NK-92 (cell line): ENCODE results near the gene GFY.

Experiments used
- DNase-seq: peaks from one replicate; lab custom pipeline; 2025; ENCODE audit not compliant: unreplicated experiment; lab: John Stamatoyannopoulos, UW

Gene GFY

GRCh38 chr19:49408816-49409440 is 16.3 kb upstream of the GFY start:
- DNase-seq = no peak

- no peak for DNase-seq
Measured at GRCh38 chr19:49409441-49410029, 15.7 kb upstream of the GFY start.

- DNase-seq = no peak
Measured at GRCh38 chr19:49411681-49412326, 13.4 kb upstream of the GFY start.

- DNase-seq = no peak
Measured at GRCh38 chr19:49413348-49413747, 11.8 kb upstream of the GFY start.

GRCh38 chr19:49414256-49414655 is 10.9 kb upstream of the GFY start:
- no peak for DNase-seq

GRCh38 chr19:49415102-49415809 is 9.9 kb upstream of the GFY start:
- DNase-seq = no peak

GRCh38 chr19:49415810-49416200 is 9.4 kb upstream of the GFY start:
- DNase-seq = no peak

GRCh38 chr19:49417088-49417487 is 8.1 kb upstream of the GFY start:
- no peak for DNase-seq

GRCh38 chr19:49418511-49418910 is 6.7 kb upstream of the GFY start:
- DNase-seq = no peak

GRCh38 chr19:49419173-49419572 is 6.0 kb upstream of the GFY start:
- no peak for DNase-seq

GRCh38 chr19:49420227-49420626 is 5.0 kb upstream of the GFY start:
- DNase-seq = no peak

- no peak for DNase-seq
Measured at GRCh38 chr19:49421039-49421877, 3.9 kb upstream of the GFY start.

- no peak for DNase-seq
Measured at GRCh38 chr19:49421878-49422202, 3.3 kb upstream of the GFY start.

- DNase-seq = no peak
Measured at GRCh38 chr19:49422407-49423070, 2.6 kb upstream of the GFY start.

GRCh38 chr19:49423071-49423984 is 1.9 kb upstream of the GFY start, which contains the start of gene PTH2:
PTH2 (minus strand) TSS chr19:49423441; CDS start chr19:49423339, 102 bp downstream.
- DNase-seq = no peak

- no peak for DNase-seq
Measured at GRCh38 chr19:49423985-49424303, 1.2 kb upstream of the GFY start.

- no peak for DNase-seq
Measured at GRCh38 chr19:49425922-49426592, 869 bp downstream of the GFY start.

- no peak for DNase-seq
Measured at GRCh38 chr19:49427339-49427738, 2.2 kb downstream of the GFY start.

GRCh38 chr19:49427855-49428546 is 2.8 kb downstream of the GFY start:
- no peak for DNase-seq
